Fibroblast of the aortic adventitia (primary cell): Measurements from ENCODE around the gene PEMT. TPM values are rescaled to one million over a fixed set of nuclear protein-coding genes. Genes with fewer than 3 reads are reported as not detected.

Source experiments
- DNase-seq: peaks from one replicate; pipeline ENCODE4 v3.0.0-alpha.2; 2010; ENCODE audit warnings: low read depth
- H3K4me3 ChIP-seq: 2 replicates; pipeline ENCODE4 v1.5.1; 2011; ENCODE audit warnings: low read depth, mild to moderate bottlenecking, control low read depth, low read length, moderate library complexity
- total RNA-seq: library from RNA; depleted of rRNA; stranded (reverse); fragments of >200 nt; gene quantifications from 2 replicates; pipeline ENCODE4 v1.2.3, GENCODE V29; 2012; ENCODE audit warnings: low replicate concordance
- TF ChIP-seq, protein P1 (sequence below): IDR thresholded peaks from 2 replicates; pipeline ENCODE4 v1.5.1; 2011; ENCODE audit warnings: mild to moderate bottlenecking, low read length, control low read depth, inconsistent platforms; ENCODE audit not compliant: insufficient read depth

The PEMT gene
- total RNA-seq, 1 donor = 28.4 TPM

DNA sequence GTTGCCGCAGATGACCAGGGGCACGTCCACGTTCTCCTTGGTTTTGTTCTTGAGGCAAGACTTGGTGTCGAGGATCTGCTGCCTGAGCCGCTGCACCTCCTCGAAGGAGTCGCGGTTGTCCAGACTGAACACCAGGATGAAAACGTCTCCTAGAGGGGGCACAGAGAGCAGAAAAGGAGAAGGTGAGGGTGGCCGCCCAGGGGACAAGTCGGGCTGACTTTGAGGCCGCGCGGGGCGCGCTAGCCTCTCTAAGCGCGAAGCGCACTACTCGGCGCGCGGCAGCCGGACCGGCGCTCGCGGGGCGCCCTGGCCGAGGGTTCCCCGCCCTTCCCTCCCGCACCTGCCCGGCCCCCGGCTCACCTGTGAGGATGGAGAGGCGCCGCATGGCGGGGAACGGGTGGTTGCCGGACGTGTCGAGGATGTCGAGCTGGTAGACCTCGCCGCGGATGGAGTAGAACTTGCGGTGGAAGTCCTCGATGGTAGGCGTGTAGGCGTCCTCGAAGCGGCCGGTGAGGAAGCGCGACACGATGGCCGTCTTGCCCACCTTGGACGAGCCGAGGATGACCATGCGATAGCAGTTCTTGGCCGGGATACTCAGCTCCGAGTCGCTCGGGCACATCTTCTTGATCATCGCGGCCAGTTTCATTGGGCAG is 95.8 kb downstream of the PEMT start:
- peak; percentile 28 for DNase-seq
- TF ChIP-seq, protein P1, sequence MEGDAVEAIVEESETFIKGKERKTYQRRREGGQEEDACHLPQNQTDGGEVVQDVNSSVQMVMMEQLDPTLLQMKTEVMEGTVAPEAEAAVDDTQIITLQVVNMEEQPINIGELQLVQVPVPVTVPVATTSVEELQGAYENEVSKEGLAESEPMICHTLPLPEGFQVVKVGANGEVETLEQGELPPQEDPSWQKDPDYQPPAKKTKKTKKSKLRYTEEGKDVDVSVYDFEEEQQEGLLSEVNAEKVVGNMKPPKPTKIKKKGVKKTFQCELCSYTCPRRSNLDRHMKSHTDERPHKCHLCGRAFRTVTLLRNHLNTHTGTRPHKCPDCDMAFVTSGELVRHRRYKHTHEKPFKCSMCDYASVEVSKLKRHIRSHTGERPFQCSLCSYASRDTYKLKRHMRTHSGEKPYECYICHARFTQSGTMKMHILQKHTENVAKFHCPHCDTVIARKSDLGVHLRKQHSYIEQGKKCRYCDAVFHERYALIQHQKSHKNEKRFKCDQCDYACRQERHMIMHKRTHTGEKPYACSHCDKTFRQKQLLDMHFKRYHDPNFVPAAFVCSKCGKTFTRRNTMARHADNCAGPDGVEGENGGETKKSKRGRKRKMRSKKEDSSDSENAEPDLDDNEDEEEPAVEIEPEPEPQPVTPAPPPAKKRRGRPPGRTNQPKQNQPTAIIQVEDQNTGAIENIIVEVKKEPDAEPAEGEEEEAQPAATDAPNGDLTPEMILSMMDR = no peak
- H3K4me3 ChIP-seq = peak overlapping the region; percentile 71

DNA sequence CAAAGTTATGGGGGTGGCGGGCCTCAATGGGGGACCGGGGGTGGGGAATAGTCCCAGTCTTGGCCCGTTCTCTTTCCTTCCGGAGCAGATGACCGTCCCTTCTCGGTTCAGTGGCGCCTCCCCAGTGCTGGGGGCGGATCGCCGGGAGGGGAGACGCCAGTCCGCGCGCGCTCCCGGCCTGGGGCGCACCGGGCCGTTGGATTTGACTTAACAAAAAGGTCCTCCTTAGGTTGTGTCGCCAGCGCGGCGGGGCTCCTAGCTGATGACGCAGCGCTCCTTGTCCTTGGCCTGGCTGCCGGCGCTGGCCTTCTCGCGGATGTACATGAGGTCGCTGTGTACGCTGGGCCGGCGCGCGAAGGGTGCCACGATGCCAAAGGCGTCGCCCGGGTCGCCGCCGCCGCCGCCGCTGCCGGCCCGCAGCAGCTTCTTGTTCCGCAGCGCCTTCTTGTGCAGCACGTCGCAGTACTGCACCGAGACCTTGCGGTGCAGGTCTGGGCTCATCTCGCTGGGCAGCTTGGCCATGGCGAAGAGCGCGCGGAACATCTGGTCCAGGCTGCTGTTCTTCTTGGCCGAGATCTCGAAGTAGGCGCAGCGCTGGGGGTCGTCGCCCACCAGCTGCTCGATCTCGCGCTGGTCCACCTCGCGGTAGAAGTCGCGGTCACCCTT is 96.5 kb downstream of the PEMT start:
- DNase-seq = peak; percentile 38
- H3K4me3 ChIP-seq = peak overlapping the region; percentile 39
- TF ChIP-seq, protein P1 = no peak

DNA sequence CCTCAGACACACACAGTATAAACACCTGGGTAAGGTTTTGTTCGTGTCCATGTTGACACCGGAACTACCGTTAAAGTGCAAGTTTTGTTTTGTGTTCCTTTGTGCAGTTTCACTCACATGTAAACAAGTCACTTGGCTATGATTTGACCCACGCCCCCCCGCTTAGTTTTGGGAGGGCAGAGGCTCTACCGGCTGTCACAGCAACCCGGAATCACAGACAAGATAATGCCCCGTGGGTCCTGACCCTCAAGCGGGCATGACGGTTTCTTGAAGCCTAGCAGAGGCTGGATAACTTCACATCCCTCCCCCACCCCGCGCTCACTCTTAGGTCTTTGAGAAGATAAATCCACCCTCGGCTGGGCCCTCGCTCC is 97.0 kb downstream of the PEMT start:
- DNase-seq = no peak
- H3K4me3 ChIP-seq = no peak overlapping the region
- TF ChIP-seq, protein P1 = no peak

DNA sequence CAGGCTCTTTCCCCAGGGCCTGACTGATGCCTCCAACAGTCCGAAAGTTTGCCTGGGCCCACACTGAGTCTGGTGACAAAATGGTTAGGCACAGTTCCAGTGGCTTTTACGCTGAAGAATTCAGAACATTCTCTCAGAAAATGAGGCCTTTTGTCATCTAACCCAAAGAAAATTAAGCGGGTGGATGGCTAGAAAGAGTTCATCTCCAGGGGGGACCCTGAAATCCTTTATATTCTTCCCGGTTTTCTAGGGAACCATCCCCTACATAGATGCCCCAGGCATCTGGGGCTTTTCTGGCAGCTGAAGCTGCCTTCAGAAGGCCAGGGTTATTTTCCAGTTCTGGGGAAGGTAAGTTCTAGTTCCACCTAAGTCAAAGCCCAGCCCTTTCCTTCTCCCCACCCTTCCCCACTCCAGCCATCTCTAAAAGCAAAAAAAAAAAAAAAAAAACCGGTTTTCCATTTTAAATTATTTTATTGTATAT is 97.5 kb downstream of the PEMT start:
- H3K4me3 ChIP-seq = no peak overlapping the region
- TF ChIP-seq, protein P1 = no peak
- no peak for DNase-seq

DNA sequence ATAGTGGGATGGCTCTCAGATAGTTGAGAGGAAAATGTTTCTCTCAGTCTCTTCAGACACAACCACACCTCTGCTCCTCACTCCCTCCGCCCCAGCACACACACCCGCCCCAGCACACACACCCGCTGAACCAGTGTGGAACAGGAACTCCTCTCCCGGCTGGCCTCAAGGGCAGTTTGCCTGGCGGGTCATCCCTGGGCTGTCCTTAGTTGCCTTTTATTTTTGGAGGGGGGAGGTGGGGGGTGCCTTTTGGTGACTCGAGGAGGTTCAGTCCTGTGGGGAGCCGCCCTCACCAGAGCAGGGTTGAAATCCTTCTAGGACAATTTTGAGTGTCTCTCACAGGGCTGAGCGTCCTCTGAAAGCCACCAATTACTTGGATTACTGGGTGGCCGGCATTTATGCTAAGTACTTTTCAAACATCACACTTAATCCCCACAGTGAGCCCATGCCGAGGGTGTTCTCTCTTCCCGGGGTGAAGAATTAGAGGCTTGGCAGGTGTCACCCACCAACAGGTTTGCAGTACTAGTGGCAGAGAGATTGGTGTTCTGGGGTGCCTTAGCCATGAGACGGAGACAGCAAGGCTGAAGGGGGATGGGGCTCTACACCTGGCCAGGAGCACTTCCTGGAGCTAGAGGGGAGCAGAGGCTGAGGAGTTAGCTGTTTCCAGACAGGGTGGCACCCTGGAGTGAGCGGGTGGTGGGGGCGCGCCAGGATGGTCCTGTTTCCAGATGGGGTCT is 98.1 kb downstream of the PEMT start:
- TF ChIP-seq, protein P1 = no peak
- no peak for DNase-seq
- H3K4me3 ChIP-seq = no peak overlapping the region

DNA sequence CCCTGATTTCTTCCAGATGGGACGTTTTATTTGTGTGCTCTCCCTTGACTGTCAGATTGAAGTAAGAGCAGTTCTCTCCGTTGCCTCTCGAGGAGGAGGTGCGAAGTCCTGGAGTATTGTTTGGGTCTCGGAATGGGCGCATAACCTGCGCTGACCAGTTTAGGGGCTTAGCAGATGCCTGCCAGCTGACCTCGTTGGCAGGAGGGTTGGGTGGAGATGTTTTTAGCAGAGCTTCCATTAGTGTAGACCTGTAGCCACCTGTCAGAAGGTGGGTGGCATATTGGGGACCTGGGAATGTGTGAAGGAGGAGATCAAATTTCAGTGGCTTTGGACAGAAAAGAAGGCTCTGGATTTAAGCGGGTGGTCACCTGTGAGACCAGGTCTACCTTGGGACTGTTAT is 98.9 kb downstream of the PEMT start:
- H3K4me3 ChIP-seq = no peak overlapping the region
- no peak for DNase-seq
- TF ChIP-seq, protein P1 = no peak
